Spinal cord (tissue), 10 donors: ENCODE measurements around the gene A1BG. TPM values are rescaled to one million over a fixed set of nuclear protein-coding genes. Genes with fewer than 3 reads are reported as not detected.

ENCODE experiments used
- DNase-seq, 6 donors: peaks; one replicate each; pipeline versions ENCODE4 v3.0.0 to v3.0.0-alpha.2; 2013 to 2015; ENCODE audit warnings: low spot score in 6 of 6, low read depth in 4 of 6
- H3K27ac ChIP-seq: one replicate; pipeline ENCODE4 v1.5.1; 2013; ENCODE audit warnings: low read depth, low read length, control low read depth
- H3K27me3 ChIP-seq: one replicate; pipeline ENCODE4 v1.6.1; 2013; ENCODE audit warnings: low read length; ENCODE audit not compliant: control insufficient read depth, insufficient read depth
- H3K36me3 ChIP-seq: one replicate; pipeline ENCODE4 v1.6.1; 2013; ENCODE audit warnings: low read length; ENCODE audit not compliant: control insufficient read depth, insufficient read depth
- H3K4me1 ChIP-seq: one replicate; pipeline ENCODE4 v1.6.1; 2013; ENCODE audit warnings: low read length; ENCODE audit not compliant: control insufficient read depth, insufficient read depth
- H3K4me3 ChIP-seq: one replicate; pipeline ENCODE4 v1.5.1; 2013; ENCODE audit warnings: low read depth, low read length, control low read depth
- H3K9me3 ChIP-seq: one replicate; pipeline ENCODE4 v1.6.1; 2013; ENCODE audit warnings: low read length; ENCODE audit not compliant: control insufficient read depth, insufficient read depth
- WGBS: methylation state at CpG from one replicate; pipeline ENCODE4 v1.1.5; 2013; ENCODE audit warnings: missing lambda C conversion rate; ENCODE audit not compliant: insufficient coverage; 5-methylcytosine and 5-hydroxymethylcytosine counted together
- long read RNA-seq, 4 donors: transcript quantifications; one replicate each; lab custom pipeline, GENCODE V29; 2026
- polyA plus RNA-seq, 2 donors: library from polyadenylated mRNA; unstranded; fragments of 120-200 nt; gene quantifications; one replicate each; pipeline ENCODE4 v1.2.1, GENCODE V29; 2013; ENCODE audit not compliant: insufficient read length in 2 of 2
- total RNA-seq, 2 donors: library from RNA; depleted of rRNA in 1 of 2; stranded (reverse); fragments of 120-200 nt in 1 of 2; fragments of >200 nt in 1 of 2; gene quantifications; one replicate each; pipeline versions ENCODE4 v1.2.3 to v1.2.4, GENCODE V29; 2013 to 2014
- donor health status: healthy.

A1BG gene, protein sequence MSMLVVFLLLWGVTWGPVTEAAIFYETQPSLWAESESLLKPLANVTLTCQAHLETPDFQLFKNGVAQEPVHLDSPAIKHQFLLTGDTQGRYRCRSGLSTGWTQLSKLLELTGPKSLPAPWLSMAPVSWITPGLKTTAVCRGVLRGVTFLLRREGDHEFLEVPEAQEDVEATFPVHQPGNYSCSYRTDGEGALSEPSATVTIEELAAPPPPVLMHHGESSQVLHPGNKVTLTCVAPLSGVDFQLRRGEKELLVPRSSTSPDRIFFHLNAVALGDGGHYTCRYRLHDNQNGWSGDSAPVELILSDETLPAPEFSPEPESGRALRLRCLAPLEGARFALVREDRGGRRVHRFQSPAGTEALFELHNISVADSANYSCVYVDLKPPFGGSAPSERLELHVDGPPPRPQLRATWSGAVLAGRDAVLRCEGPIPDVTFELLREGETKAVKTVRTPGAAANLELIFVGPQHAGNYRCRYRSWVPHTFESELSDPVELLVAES
- total RNA-seq, result 10 to 100 TPM in 1 of 2 donors, 1 to 10 TPM in 1; 2.0 to 10.8 TPM
- polyA plus RNA-seq, result 1 to 10 TPM; 5.0 TPM
- long read RNA-seq, donor 1, partial matches to known transcripts, result 0 of 3 reads
- long read RNA-seq, donor 1, other reads (novel, unspliced or antisense), result 0 of 3 reads
- long read RNA-seq, donor 2, result 0 reads
- long read RNA-seq, donor 3, partial matches to known transcripts, result 0 of 4 reads
- long read RNA-seq, donor 3, other reads (novel, unspliced or antisense), result 0 of 4 reads
- long read RNA-seq, donor 4, transcript A1BG-203 (2 exons, 2,134 nt), result major isoform, 8 of 8 reads
- long read RNA-seq, donor 4, partial matches to known transcripts, result 0 of 8 reads
- long read RNA-seq, donor 4, other reads (novel, unspliced or antisense), result 0 of 8 reads

DNA sequence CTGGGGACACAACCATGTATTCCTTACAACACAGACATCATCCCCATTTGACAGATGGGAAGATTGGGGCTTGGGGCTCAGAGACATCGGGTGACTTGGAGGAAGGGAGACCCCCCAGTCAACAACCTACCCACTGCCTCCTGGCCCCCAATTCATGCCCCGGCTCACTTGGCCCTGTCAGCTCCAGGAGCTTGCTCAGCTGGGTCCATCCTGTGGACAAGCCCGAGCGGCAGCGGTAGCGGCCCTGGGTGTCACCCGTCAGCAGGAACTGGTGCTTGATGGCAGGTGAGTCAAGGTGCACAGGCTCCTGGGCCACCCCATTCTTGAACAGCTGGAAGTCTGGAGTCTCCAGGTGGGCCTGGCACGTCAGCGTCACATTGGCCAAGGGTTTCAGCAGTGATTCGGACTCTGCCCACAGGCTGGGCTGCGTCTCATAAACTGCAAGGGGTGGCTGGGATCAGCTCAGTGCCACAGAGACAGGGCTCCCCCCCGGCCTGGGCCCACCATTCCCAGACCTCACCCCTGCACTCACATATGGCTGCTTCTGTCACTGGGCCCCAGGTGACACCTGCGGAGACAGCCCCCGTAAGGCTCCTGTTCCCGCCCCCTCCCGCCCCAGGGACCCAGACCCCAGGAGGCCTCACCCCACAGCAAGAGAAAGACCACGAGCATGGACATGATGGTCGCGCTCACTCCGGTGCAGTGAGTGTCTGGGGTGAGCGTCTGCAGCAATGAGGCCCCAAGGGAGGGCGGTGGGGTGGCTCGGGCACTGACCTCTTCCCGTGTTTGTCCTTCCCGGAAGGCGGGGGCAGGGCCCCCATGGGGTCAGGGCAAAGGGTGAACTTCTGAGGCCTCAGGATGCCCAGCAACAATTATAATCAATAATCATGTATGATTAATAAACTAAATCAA, at the start of gene A1BG:
Gene A1BG, minus strand, starts transcription at position 733 of the 912 bp plus-strand sequence. Its CDS starts 55 bp downstream, at position 678.
- H3K27ac ChIP-seq, result no peak within 1 kb of the TSS
- 86% methylated on average over 22 of the region's 26 CpGs for WGBS
- no peaks in the 10 kb centered on the region for H3K9me3 ChIP-seq
- H3K27me3 ChIP-seq, result peaks cover 44% of the 10 kb centered on the region
- DNase-seq, result no peak
- H3K4me1 ChIP-seq, result peaks cover 26% of the 10 kb centered on the region
- peaks cover 56% of the 10 kb centered on the region for H3K36me3 ChIP-seq
- H3K4me3 ChIP-seq, result no peak within 1 kb of the TSS

DNA sequence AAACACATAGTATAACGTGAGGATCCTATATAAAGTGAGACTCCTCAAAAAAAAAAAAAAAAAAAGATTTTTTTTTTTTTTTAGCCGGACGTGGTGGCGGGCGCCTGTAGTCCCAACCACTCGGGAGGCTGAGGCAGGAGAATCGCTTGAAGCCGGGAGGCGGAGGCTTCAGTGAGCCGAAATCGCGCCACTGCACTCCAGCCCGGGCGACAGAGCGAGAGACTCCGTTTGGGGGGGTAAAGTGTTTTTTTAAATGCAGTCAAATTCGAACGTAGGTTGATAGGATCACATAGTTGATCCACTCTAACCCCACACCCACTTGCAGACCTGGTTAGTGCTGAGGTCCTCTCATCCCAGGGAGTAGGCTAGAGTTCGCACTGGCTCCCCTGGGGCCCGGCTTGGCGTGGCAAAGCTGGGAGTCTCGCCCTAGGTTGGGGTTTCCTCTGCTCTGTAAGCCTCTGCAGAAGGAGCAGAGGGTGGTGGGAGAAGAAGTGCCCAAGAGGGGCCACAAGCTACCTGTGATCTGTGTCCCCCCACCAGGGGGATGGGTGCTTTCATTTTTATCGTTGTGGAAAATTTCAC, 48.6 kb upstream of the A1BG start:
- H3K27me3 ChIP-seq, result no peaks in the 10 kb centered on the region
- H3K4me1 ChIP-seq, result peaks cover 32% of the 10 kb centered on the region
- 71% methylated on average over 4 of the region's 23 CpGs for WGBS
- DNase-seq, result no peak
- peak overlapping the region; percentile 95 for H3K27ac ChIP-seq
- H3K9me3 ChIP-seq, result no peaks in the 10 kb centered on the region
- H3K36me3 ChIP-seq, result peaks cover 2% of the 10 kb centered on the region
- peak overlapping the region; percentile 74 for H3K4me3 ChIP-seq

DNA sequence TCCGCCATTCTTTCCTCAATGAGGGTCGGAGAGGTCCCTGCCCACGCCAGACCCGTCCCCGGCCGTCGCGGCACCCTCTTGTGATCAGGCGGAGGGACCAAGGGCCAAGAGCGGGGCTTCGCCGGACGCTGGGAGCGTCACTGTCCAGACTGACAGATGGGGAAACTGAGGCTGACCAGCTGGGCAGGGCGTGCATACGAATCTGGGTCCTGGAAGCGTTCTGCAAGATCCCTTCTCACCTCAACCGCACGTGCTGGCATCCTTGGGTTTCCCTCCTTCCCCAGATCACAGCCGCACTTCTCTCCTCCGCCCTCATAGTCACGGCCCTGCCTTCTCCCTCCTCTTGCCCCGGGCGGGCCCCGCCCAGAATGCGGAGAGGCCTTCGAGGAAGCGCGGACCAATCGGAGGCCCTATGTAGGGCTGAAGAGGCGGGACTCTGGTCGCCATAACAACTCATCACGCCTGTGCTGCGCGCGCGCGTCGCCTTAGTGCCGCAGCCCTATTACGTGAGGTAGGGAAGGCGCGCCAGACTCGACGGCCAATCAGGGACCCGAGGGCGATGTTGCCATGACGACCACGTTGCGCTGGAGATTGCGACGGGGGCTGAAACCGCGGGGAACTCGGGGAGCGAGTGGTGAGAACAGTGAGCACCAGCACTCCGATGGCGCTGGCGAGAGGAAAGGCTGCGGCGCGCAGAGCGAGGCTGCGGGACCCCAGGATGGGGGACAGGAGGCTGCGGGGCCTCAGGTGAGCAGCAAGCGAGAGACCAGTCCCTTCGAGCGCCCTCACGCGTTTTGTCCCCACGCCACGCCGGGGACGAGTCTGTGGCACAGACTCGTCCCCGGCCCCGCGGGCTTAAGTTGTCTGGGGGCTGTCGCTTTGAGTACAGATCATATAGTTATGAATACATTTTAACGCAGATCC, 47.9 kb upstream of the A1BG start:
- under 1% methylated on average over 69 of the region's 80 CpGs for WGBS
- Histone ChIP-seq H3K27ac (peak overlapping the region; percentile 95), H3K9me3 (no peaks in the 10 kb centered on the region), H3K36me3 (peaks cover 2% of the 10 kb centered on the region), H3K4me3 (peak overlapping the region; percentile 74), H3K27me3 (no peaks in the 10 kb centered on the region), H3K4me1 (peaks cover 30% of the 10 kb centered on the region)
- DNase-seq, result peak; percentile 97 to 100 (median 100)

DNA sequence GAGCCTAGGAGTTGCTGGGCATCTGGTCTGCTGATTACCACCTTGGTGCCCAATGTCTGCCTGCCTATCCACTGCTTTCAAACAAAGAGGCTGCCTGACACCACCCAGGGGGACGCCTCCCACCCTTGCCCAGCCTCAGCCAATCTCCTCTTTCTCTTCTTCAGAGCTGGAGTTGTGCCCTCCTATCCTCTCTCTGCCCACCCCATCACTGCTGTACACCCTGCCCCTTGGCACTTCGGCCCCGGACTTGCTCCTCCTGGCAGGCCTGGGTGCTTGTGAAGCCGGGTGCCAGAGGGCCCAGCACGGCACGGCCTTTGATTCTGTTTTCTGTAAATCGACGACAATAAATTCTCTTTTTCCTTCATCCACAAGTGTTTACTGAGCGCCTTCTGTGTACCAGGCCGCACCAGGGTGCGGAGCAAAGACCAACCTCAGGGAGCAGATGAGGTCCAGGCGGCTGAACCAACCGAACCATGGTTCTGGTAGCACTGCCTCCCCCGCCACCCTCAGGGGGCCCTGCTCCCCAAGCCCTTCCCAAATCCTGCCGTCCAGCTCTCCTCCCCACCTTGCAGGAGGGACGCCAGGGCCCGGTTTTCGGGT, 47.1 kb upstream of the A1BG start:
- DNase-seq, result peak in 2 of 6 donors; percentile 51 to 78
- H3K4me3 ChIP-seq, result peak overlapping the region; percentile 74
- H3K27ac ChIP-seq, result peak overlapping the region; percentile 82
- no peaks in the 10 kb centered on the region for H3K9me3 ChIP-seq
- peaks cover 35% of the 10 kb centered on the region for H3K4me1 ChIP-seq
- peaks cover 9% of the 10 kb centered on the region for H3K36me3 ChIP-seq
- WGBS, result 36% methylated on average over 18 of the region's 18 CpGs
- H3K27me3 ChIP-seq, result peaks cover 7% of the 10 kb centered on the region

DNA sequence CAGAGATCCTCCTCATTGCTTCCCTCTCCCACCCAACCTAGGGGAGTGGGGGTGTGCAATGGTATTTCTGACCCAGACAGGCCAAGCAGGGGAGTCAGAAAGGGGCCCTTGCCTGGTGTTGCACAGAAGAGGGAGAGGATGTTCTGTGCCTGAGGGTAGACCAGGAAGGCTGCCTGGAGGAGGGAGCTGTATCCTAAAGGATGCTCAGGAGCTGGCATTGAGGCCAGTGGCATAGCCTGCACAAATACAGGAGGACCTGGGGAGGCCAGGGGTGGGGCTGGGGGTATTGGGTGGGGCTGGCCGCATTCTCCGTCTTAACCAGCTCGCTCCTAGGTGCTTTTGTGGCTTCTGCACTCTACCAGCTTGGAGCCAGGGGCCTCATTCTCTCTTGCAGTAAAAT, 46.6 kb upstream of the A1BG start:
- WGBS, result 88% methylated on average over 3 of the region's 3 CpGs
- no peaks in the 10 kb centered on the region for H3K9me3 ChIP-seq
- H3K4me3 ChIP-seq, result peak overlapping the region; percentile 74
- peaks cover 10% of the 10 kb centered on the region for H3K27me3 ChIP-seq
- peaks cover 14% of the 10 kb centered on the region for H3K36me3 ChIP-seq
- H3K4me1 ChIP-seq, result peaks cover 35% of the 10 kb centered on the region
- H3K27ac ChIP-seq, result peak overlapping the region; percentile 82
- DNase-seq, result no peak

DNA sequence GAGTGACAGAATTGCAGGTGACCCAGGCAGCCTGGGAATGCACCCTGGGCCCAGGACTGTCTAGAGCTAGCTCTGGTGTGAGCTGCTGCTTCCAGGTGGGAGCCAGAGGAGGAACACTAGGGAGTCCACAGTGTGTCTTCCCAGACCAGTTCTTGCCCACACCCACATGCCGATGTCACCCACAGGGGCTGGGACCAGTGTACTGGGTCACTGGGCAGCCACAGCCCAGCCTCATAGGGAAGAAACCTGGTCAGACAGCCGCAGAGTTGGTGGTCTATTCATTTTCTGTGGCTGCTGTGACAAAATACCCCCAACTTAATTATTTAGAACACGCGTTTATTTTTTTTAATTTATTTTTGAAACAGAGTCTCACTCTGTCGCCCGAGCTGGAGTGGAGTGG, 45.3 kb upstream of the A1BG start:
- Histone ChIP-seq H3K4me1 (peaks cover 35% of the 10 kb centered on the region), H3K36me3 (peaks cover 28% of the 10 kb centered on the region), H3K27me3 (peaks cover 10% of the 10 kb centered on the region), H3K9me3 (no peaks in the 10 kb centered on the region), H3K27ac (no peak overlapping the region), H3K4me3 (no peak overlapping the region)
- no peak for DNase-seq
- 93% methylated on average over 3 of the region's 6 CpGs for WGBS

DNA sequence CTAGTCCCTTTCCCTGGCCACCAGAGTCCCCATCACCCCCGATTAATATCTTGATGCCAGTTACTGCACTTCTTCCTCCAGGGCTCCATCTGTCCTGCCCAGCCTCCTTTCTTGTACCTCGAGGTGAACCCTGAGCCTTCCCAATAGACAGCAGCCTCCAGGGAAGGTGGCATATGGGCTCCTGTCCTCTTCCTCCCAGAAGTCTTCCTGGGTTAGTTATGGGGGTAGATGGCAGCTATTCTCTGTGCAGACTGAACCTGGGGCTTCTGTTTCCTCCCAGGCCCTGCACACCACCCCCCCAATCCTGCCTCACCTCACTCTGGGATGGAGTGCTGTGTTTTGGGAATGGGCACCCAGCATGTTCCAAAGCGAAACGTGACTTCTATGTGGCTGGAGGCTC, 44.8 kb upstream of the A1BG start:
- H3K27me3 ChIP-seq, result peaks cover 10% of the 10 kb centered on the region
- peaks cover 32% of the 10 kb centered on the region for H3K36me3 ChIP-seq
- H3K27ac ChIP-seq, result no peak overlapping the region
- peaks cover 35% of the 10 kb centered on the region for H3K4me1 ChIP-seq
- no peak for DNase-seq
- no peak overlapping the region for H3K4me3 ChIP-seq
- WGBS, result 96% methylated on average over 3 of the region's 4 CpGs
- H3K9me3 ChIP-seq, result no peaks in the 10 kb centered on the region

DNA sequence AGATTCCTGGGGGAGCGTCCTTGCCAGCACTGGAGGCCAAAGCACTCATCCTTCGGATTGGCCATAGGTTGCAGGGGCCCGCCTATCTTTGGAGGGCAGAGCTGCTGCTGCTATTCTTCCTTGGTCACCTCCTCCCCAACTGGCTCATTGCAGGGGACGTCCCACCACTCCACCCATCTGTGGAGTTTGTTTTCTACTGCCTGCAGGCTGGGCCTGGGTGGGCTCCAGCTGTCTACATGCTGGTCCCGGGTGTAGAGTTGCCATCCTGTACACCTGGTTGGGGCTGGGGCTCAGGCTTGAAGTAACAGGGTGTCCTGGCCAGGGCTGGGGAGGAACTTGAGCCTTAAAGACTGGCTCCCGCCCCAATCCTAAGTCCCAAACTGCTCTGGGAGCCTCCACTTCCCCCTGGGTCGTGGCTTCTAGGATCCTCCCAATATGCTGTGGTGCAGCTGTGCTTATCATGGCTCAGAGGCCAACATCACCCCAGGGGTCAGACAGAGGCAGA, 44.3 kb upstream of the A1BG start:
- no peak overlapping the region for H3K27ac ChIP-seq
- 50% methylated on average over 6 of the region's 7 CpGs for WGBS
- peaks cover 10% of the 10 kb centered on the region for H3K27me3 ChIP-seq

More for the DNA sequence above, 44.3 kb upstream of the A1BG start:
- H3K9me3 ChIP-seq, result no peaks in the 10 kb centered on the region
- peaks cover 37% of the 10 kb centered on the region for H3K36me3 ChIP-seq
- peaks cover 35% of the 10 kb centered on the region for H3K4me1 ChIP-seq
- no peak for DNase-seq
- no peak overlapping the region for H3K4me3 ChIP-seq
